IPS-NIHi11 (cell line): ENCODE results near the gene TRIM27.
A peak's percentile ranks its signal among the peaks of the same experiment; 100 is the strongest.
"Not testable (repeated sequence)": the region's sequence is repeated elsewhere in the genome, so short reads cannot be mapped to it uniquely, and the experiment has no call there.

Experiments
- DNase-seq: peaks from one replicate; pipeline ENCODE4 v3.0.0; 2012; ENCODE audit warnings: mixed read lengths, low spot score

TRIM27 gene

GRCh38 chr6:28864326-28864923 lies 59.4 kb downstream of the TRIM27 start:
- DNase-seq = no peak

GRCh38 chr6:28863604-28864325 lies 60.0 kb downstream of the TRIM27 start:
- peak; percentile 55 for DNase-seq

GRCh38 chr6:28862077-28862476 lies 61.7 kb downstream of the TRIM27 start:
- no peak for DNase-seq

DNA sequence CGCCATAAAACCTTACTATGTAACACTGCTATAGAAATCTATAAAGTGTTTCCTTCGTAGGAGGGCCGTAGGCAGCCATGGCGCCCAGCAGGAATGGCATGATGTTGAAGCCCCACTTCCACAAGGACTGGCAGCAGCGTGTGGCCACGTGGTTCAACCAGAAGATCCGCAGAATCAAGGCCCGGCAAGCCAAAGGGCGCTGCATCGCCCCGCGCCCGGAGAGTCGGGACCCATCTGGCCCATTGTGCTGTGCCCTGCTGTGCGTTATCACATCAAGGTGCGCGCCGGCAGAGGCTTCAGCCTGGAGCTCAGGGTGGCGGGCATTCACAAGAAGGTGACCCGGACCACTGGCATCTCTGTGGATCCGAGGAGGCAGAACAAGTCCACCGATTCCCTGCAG lies 62.4 kb downstream of the TRIM27 start:
- DNase-seq = no peak

GRCh38 chr6:28860581-28860980 lies 63.2 kb downstream of the TRIM27 start:
- DNase-seq = no peak

DNA sequence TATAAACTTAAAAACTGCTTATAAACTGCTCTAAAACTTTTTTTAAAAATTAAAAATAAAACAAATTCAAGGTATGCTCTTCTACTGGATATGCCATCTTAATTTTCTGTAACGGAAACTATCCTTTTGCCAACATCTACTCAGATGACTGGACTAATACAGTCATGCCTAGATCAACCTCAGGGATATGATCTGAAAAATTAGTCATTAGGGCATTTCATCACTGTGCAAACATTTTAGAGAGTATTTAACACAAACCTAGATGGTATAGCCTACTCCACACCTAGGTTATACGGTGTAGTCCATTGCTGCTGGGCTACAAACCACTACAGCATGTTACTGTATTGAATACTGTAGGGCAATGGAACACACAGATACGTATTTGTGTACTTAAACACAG lies 64.8 kb downstream of the TRIM27 start:
- no peak for DNase-seq

DNA sequence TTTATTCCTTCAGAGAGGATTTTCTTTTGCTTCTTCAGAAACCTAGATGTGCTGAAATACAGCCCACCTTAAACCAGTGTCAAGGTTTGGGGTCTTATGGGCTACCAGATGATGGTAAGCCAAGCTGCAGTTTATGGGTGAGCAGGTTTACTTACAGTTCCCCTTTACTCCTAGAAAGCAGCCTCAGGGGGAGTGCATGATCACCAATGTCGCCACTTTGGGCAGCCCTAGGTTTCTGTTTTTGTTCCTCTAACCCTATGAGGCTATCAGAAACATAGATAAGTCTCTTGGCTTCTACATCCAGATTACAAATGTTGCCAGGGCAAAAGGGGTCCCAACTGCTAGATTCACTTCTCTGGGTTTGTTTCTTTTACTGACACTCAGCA lies 67.2 kb downstream of the TRIM27 start:
- no peak for DNase-seq

DNA sequence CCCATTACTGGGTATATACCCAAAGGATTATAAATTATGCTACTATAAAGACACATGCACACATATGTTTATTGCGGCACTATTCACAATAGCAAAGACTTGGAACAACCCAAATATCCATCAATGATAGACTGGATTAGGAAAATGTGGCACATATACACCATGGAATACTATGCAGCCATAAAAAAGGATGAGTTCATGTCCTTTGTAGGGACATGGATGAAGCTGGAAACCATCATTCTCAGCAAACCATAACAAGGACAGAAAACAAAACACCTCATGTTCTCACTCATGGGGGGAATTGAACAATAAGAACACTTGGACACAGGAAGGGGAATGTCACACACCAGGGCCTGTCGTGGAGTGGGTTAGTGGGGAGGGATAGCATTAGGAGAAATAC lies 69.4 kb downstream of the TRIM27 start:
- not testable (repeated sequence) for DNase-seq
